ENCODE results near the gene SCN3B. TPM values are rescaled to one million over a fixed set of nuclear protein-coding genes. Genes with fewer than 3 reads are reported as not detected.
"Not testable (repeated sequence)": the region's sequence is repeated elsewhere in the genome, so short reads cannot be mapped to it uniquely, and the experiment has no call there.

Gene SCN3B
- total RNA-seq, 1 experiment from 2014 or later, result not detected

DNA sequence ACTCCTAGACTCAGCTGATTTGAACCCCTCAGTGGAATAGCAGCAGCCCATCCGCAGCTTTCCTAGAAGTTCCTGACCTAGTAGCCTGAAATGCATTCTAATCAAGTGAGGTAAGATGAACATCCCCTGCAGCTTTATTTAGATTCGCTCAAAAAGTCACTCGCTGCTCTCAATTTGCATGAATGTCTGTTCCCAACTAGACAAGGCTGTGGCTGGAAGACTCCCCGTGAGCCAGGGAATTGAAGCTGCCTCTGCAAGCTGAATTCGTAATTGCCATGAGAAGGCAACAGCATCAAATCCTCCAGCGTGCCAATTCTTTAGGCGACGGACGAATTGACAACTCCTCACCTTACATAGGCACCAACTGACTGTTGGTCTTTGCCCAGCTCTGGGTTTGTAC is 17.1 kb upstream of the SCN3B start:
- Histone ChIP-seq H3K36me3 (ENCODE audit: low read depth) (no peaks in the 10 kb centered on the region), H3K4me1 (replicated peaks; ENCODE audit: insufficient read depth) (no peaks in the 10 kb centered on the region), H3F3A (ENCODE audit: insufficient read depth, low read depth) (no peaks in the 10 kb centered on the region), H3K27ac (no peak overlapping the region), H3K4me2 (no peak overlapping the region), H2AFZ (no peak overlapping the region), H4K20me1 (ENCODE audit: insufficient read depth) (no peaks in the 10 kb centered on the region), H3K4me3 (no peak overlapping the region), H3K9me3 (ENCODE audit: insufficient read depth, low read depth) (0 out of 2 replicates have a peak, but pooled peaks cover 6% of the 10 kb centered on the region), H3K27me3 (ENCODE audit: insufficient read depth, low read depth) (peaks cover 69% of the 10 kb centered on the region), H3K9me2 (ENCODE audit: insufficient read depth) (no peaks in the 10 kb centered on the region), H3K79me2 (ENCODE audit: low read depth) (no peaks in the 10 kb centered on the region)
- no peak for DNase-seq
- TF ChIP-seq, protein P1, sequence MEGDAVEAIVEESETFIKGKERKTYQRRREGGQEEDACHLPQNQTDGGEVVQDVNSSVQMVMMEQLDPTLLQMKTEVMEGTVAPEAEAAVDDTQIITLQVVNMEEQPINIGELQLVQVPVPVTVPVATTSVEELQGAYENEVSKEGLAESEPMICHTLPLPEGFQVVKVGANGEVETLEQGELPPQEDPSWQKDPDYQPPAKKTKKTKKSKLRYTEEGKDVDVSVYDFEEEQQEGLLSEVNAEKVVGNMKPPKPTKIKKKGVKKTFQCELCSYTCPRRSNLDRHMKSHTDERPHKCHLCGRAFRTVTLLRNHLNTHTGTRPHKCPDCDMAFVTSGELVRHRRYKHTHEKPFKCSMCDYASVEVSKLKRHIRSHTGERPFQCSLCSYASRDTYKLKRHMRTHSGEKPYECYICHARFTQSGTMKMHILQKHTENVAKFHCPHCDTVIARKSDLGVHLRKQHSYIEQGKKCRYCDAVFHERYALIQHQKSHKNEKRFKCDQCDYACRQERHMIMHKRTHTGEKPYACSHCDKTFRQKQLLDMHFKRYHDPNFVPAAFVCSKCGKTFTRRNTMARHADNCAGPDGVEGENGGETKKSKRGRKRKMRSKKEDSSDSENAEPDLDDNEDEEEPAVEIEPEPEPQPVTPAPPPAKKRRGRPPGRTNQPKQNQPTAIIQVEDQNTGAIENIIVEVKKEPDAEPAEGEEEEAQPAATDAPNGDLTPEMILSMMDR (conservative IDR thresholded peaks at IDR 0.05), result no peak
- no peak for TF ChIP-seq EZH2 (IDR thresholded peaks at IDR 0.05; ENCODE audit: low read depth)
- intact Hi-C loops (cut with micrococcal nuclease; ENCODE audit: unreplicated experiment), result no loop called here
- CTCF ChIA-PET, result no interaction called here
- POLR2A ChIA-PET (ENCODE audit: unreplicated experiment), result no interaction called here
- no TSS peak for BruUV-seq (replicated peaks)

DNA sequence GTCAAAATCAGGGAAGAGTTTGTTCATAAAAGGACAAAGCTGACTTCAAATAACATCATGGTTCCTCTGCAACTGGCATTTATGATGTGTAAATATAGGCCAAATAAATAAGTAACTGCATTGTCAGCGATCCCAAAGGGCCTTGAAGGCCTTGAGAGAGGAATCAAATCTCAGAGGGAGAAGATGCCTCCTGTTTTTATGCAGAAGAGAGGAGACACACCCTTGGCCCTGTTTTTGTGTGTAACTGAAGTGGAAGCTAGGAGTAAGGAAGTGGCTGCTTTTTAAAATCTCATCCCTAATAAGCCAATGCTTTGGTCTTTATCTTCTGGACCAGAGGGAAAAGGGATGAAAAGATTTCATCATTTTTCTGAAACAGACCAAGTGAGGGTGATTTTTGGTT is 15.7 kb upstream of the SCN3B start:
- peaks cover 55% of the 10 kb centered on the region for H3K27me3 ChIP-seq (ENCODE audit: insufficient read depth, low read depth)
- H3K9me3 ChIP-seq (ENCODE audit: insufficient read depth, low read depth), result 0 out of 2 replicates have a peak, but pooled peaks cover 6% of the 10 kb centered on the region
- H3K36me3 ChIP-seq (ENCODE audit: low read depth), result no peaks in the 10 kb centered on the region
- H3F3A ChIP-seq (ENCODE audit: insufficient read depth, low read depth), result no peaks in the 10 kb centered on the region
- no peaks in the 10 kb centered on the region for H3K4me1 ChIP-seq (replicated peaks; ENCODE audit: insufficient read depth)
- H3K79me2 ChIP-seq (ENCODE audit: low read depth), result no peaks in the 10 kb centered on the region
- no peak overlapping the region for H3K4me3 ChIP-seq
- H4K20me1 ChIP-seq (ENCODE audit: insufficient read depth), result no peaks in the 10 kb centered on the region
- no peaks in the 10 kb centered on the region for H3K9me2 ChIP-seq (ENCODE audit: insufficient read depth)
- no peak overlapping the region for H3K27ac ChIP-seq
- no TSS peak for BruUV-seq (replicated peaks)
- no peak overlapping the region for H3K4me2 ChIP-seq
- intact Hi-C loops (cut with micrococcal nuclease; ENCODE audit: unreplicated experiment), result no loop called here
- no peak for DNase-seq
- CTCF ChIA-PET, result no interaction called here
- POLR2A ChIA-PET (ENCODE audit: unreplicated experiment), result no interaction called here
- no peak overlapping the region for H2AFZ ChIP-seq
- no peak for TF ChIP-seq EZH2 (IDR thresholded peaks at IDR 0.05; ENCODE audit: low read depth)
- TF ChIP-seq, protein P1 (conservative IDR thresholded peaks at IDR 0.05), result no peak

DNA sequence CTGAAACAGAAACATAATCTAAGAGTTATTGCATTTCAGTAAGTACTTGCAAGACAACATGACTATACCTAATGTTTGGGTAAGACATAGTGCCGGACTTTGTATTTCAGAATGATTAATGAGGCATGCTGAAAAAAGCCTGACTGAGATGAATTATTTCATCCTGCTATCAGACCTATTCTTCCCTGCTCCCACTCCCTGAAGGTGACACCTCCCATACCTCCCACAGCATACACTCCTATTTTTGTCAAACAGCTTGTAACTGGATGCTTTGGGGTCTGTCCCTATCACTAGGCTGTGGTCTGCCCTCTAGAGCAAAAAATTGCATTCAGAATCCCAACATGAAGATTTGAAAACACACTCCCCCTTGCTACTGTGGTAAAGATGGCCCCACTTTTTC is 10.9 kb upstream of the SCN3B start:
- intact Hi-C loops (cut with micrococcal nuclease; ENCODE audit: unreplicated experiment), result no loop called here
- ChIA-PET CTCF (no interaction called here), POLR2A (ENCODE audit: unreplicated experiment) (no interaction called here)
- DNase-seq, result no peak
- H3K36me3 ChIP-seq (ENCODE audit: low read depth), result no peaks in the 10 kb centered on the region
- H3K4me1 ChIP-seq (replicated peaks; ENCODE audit: insufficient read depth), result no peaks in the 10 kb centered on the region
- no peaks in the 10 kb centered on the region for H3K9me2 ChIP-seq (ENCODE audit: insufficient read depth)
- H3K4me3 ChIP-seq, result no peak overlapping the region
- TF ChIP-seq, protein P1 (conservative IDR thresholded peaks at IDR 0.05), result no peak
- no peak for TF ChIP-seq EZH2 (IDR thresholded peaks at IDR 0.05; ENCODE audit: low read depth)
- no peaks in the 10 kb centered on the region for H4K20me1 ChIP-seq (ENCODE audit: insufficient read depth)
- peaks cover 25% of the 10 kb centered on the region for H3K27me3 ChIP-seq (ENCODE audit: insufficient read depth, low read depth)
- BruUV-seq (replicated peaks), result no TSS peak
- no peak overlapping the region for H3K27ac ChIP-seq
- H3K4me2 ChIP-seq, result no peak overlapping the region
- peaks cover 5% of the 10 kb centered on the region; the same call in 1 of the 2 replicates for H3K9me3 ChIP-seq (ENCODE audit: insufficient read depth, low read depth)
- no peaks in the 10 kb centered on the region for H3K79me2 ChIP-seq (ENCODE audit: low read depth)
- H3F3A ChIP-seq (ENCODE audit: insufficient read depth, low read depth), result no peaks in the 10 kb centered on the region
- H2AFZ ChIP-seq, result no peak overlapping the region

DNA sequence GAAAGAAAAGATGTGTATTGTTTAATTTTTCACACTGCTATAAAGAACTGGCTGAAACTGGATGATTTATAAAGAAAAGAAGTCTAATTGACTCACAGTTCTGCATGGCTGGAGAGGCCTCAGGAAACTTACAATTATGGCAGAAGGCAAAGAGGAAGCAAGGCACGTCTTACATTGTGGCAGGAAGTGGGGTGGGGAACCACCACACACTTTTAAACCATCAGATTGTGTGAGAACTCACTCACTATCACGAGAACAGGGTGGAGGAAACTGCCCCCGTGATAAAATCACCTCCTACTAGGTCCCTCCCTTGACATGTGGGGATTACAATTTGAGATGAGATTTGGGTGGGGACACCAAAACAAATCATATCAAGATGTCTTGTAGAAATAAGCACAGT is 5.5 kb upstream of the SCN3B start:
- H2AFZ ChIP-seq; POLR2A ChIA-PET (ENCODE audit: unreplicated experiment); H3K36me3 ChIP-seq (ENCODE audit: low read depth); H3K79me2 ChIP-seq (ENCODE audit: low read depth); H3K4me2 ChIP-seq; H3K4me3 ChIP-seq; CTCF ChIA-PET; H3F3A ChIP-seq (ENCODE audit: insufficient read depth, low read depth); H4K20me1 ChIP-seq (ENCODE audit: insufficient read depth); H3K9me3 ChIP-seq (ENCODE audit: insufficient read depth, low read depth); intact Hi-C loops (cut with micrococcal nuclease; ENCODE audit: unreplicated experiment); H3K4me1 ChIP-seq (replicated peaks; ENCODE audit: insufficient read depth); H3K27ac ChIP-seq; BruUV-seq (replicated peaks); DNase-seq; H3K9me2 ChIP-seq (ENCODE audit: insufficient read depth): not testable (repeated sequence)
- H3K27me3 ChIP-seq (ENCODE audit: insufficient read depth, low read depth), result peaks cover 35% of the 10 kb centered on the region
